Activated CD8-positive, alpha-beta memory T cell treated with anti-CD3 and anti-CD28 coated beads, Interleukin-2, amount 50 U/mL, for 24 hours (primary cell): ENCODE results near the gene SMC1A.
"Not testable (repeated sequence)": the region's sequence is repeated elsewhere in the genome, so short reads cannot be mapped to it uniquely, and the experiment has no call there.

Source experiments
- DNase-seq: peaks from one replicate; pipeline ENCODE4 v3.0.0-alpha.2; 2020; ENCODE audit errors: extremely low read depth

Gene SMC1A

DNA sequence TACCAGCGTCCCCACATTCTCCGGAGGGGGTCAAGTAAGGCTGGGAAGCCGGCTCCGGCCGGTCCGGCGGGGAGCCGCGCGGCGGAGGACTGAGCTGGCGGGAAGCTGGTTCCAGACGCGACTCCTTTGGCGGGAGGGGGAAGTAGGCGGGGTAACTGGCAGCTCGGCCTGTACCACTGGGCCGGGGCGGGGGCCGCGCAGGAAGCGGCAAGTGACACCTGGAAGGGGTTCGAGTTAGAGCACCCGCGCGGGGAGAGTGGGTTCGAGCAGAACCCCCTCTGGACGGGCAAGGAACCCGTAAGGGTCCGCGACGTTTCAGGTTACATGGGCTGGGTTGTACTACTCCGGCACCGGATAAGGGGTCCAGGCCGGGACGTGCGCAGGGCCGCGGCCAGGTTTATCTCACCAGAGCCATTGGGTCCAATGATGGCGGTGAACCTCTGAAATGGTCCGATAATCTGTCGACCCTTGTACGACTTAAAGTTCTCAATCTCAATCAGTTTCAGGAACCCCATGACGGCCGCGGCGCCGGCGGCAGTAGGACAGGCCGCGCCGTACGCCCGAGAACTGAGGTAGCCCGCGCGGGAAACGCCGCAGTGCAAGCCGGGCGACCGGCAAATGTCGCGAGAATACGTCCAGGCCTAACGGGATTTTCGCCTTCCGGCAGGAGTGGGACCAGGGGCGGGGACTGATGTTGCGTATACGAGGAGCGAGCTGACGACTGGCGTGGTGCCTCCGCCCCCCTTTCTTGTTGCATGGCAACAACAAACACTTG lies at the start of gene SMC1A:
Gene SMC1A, minus strand, starts transcription at position 569 of the 775 bp plus-strand sequence. Its CDS starts 54 bp downstream, at position 515.
- DNase-seq: peak; percentile 87

DNA sequence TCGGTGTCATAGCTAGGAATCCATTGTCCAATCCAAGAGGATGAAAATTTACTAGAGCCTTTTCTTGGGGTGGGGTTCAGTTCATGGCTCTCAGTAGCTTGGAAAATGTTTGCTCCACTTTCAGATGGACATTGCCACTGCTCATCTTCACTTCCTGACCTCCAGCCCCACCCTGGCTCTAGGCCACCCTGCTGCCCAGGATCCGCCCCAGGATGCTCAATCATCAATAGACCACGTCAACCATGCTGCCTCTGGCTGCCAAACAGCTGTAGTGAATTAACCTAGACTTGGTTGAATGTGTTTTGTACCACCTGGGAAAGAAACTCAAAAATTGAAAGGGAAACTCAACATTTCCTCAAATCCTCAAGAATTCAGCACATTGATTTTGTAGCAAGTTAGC lies 48.9 kb upstream of the SMC1A start:
- DNase-seq: no peak

DNA sequence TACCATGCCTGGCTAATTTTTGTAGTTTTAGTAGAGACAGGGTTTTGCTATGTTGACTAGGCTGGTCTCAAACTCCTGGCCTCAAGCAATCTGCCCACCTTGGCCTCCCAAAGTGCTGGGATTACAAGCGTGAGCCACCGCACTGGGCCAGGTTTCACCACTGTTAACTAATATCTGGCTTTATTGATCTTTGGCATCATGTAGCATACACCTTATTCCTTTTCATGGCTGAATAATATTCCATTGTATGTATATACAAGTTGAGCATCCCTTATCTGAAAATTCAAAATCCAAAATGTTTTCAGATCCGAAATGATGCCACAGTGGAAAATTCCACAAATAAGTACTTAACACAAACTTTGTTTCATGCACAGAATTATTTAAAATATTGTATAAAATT lies 46.2 kb upstream of the SMC1A start:
- not testable (repeated sequence) for DNase-seq

DNA sequence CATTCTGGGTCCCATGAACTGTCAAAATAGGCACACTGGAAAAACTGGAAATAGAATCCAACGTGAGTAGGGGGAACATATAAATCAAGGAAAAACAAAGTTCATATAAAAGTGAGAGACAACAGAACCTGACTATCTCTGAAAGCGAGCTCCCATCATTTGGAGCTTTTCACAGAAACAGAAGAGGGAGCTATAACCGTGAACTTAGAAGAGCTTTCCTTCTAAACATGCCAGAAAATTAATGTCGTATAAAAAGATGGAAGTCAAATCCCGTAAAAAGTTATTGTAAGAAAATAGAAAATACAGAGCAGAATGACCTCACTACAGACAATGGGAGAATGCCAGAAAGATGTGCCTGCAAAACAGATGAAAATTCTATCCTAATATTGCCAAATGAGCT lies 35.6 kb upstream of the SMC1A start:
- no peak for DNase-seq

DNA sequence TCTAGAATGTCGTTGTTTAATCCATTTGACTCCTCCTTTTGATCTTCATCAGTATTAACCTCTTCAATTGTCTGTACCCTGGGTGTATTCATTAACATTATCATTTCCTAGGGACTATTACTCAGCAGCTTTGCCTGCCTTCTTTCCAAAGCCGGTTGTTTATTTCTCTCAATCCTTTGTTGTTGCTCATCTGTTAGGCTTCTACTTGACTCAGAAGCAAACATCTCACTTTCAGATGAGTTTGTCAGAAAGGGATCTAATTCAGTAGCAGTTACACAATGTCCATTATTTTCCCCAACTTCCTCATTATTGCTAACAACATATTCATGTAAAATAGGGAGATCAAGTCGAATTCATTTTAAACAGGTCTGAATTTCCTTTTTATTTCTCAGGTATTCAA lies 33.8 kb upstream of the SMC1A start:
- no peak for DNase-seq

DNA sequence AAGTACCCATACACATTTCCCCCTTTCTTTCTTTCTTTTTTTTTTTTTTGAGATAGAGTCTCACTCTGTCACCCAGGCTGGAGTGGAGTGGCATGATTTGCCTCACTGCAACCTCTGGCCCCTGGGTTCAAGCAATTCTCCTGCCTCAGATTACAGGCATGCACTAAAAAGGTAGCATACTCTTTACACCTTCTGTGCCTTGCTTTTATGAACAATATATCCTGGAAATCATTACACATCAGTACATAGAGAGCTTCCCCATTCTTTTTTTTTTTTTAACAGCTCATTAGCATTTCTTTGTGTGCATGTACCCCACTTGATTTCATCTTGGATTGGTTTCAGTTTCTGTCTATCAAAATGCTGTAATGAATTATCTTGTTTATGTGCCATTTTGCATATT lies 30.4 kb upstream of the SMC1A start:
- no peak for DNase-seq

DNA sequence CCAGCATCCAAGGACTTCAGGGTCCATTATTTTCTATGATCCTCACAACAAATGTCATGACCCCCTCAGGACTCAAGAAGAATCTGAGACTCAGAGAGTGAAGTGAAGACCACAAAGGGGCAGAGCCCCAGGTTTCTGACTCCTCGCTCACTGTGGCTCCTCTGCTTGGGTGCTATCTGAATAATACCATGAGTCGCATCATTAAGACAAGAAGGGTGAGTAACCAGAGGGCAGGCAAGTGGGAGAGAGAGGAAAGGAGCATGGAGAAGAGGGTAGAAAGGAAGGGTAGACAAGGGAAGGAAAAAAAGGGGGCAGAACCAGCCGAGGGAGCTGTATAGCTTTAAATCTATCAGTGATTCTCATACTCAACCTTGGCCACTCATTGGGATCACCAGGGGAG lies 27.2 kb upstream of the SMC1A start:
- no peak for DNase-seq

DNA sequence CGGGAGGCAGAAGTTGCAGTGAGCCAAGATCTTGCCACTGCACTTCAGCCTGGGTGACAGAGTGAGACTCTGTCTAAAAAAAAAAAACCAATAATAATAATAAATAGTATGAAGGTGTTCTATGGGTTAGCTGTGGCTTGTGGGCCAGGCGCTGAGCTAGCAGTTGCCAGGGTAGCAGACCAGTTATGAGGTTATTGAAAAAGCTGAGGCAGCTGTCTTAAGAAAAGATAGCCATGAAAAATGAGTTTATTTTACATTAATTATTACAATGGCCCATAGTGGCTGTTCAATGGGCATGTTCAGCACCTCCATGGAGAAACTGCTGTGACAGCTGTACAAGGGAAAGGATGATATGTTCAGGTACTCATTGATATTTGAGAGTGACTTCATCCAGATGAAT lies 25.0 kb upstream of the SMC1A start:
- DNase-seq: no peak

DNA sequence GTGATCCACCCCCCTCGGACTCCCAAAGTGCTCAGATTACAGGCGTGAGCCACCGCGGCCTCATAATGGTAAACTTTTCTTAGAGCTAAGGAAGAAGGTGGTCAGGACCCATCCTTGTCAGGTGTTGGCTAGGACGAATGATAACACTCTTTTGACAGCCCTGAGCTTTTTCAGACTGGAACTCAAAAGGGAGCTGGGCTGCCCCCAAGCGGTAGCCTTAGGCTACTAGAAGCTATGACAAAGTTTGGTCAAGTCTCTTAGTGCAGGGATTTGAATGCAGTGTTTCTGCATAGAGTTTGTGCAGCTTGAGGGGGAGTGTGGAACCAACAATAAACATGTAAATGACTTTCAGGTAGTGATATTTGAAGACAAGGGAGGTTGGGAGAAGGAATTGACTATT lies 23.5 kb upstream of the SMC1A start:
- DNase-seq: no peak

DNA sequence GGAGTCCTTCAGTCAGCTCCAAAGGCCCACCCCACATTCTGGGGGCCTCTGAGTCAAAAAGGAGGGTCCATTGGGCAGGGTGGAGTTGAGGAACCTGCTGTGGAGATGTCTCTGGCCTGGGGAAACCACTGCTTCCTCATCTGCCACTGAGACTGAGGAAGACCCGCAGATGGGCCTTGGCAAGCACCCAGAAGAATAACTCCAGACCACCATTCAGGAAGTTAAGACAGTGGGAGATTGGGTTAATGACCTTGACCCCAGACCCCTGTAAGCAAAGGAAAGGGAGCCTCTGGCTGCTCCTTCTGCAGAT lies 19.8 kb upstream of the SMC1A start:
- DNase-seq: no peak

DNA sequence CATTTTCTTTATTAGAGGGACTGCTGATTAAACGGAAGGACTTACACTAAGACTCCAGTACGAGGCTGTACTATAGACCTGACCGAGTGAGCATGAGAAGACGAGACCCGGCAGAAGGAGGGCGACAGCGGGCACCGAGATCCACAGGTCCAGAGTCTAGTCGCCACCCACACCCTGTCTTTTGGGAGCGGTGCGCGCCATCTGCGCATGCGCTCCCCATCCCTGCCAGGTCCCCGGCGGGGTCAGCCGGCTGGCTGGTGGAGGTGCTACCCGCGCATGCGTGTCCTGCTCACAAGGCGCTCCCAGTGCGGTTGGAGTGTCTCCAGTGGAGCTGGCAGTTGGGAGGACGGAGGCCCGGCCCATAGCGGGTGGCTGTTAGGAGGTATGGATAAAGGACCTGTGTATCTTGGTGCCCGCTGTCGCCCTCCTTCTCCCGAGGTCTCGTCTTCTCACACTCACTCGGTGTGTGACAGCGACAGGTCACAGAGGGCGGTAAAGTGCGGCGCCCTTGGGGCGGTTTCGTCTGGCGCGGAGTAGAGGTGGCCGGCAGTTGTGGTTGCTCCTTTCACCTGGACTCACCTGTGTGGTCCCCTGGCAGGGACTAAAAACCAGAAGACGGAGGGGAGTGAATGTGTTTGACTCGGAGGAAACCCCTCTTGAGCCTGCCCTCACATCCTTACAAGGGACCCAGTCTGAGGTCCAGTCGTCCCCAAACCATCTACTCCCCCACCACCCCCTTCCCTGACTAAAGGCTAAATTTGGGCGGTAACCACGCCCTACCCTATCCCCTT lies 19.3 kb upstream of the SMC1A start:
- peak; percentile 27 for DNase-seq

DNA sequence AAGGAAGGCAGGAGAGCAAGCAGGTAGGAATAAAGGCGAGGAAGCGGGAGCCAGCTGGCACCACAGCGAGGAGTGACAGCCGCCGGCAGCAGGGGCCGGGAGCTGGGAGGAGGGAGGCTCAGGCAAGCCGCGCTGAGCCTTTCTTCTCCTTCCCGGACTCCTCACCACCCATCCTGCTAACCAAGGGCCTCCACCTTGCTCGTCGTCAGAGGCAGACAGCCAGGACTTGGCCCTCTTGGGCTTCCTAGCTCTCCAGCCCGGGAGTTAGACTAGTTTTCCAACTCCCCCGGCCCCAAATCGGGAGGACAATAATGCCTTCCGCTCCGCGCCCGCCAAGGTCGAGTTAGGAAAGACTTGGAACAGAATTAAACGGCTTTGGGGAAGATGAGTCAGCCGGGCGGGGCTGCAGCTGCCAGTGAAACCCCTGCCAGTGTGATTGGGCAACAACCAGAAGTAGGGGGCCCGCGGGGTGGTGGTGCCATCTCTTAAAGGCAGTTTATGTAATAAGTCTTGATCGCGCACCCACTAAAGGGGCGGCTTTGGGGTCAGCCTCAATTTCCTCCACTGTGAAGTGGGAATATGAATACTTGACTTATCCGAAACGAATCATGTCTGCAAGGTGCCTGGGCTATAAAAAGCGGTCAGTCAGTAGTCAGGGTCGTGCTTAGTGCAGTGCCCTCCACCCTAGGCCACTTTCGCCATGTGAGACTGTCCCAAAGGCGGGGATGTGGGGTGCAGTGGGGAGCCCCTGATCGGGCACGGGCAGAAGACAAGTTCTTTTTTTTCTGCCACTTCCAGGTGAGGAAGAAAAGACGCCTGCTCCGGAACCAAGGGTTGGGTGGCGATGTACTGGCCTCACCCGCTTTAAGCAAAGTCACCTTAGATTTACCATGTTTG lies 18.4 kb upstream of the SMC1A start:
- DNase-seq: no peak

DNA sequence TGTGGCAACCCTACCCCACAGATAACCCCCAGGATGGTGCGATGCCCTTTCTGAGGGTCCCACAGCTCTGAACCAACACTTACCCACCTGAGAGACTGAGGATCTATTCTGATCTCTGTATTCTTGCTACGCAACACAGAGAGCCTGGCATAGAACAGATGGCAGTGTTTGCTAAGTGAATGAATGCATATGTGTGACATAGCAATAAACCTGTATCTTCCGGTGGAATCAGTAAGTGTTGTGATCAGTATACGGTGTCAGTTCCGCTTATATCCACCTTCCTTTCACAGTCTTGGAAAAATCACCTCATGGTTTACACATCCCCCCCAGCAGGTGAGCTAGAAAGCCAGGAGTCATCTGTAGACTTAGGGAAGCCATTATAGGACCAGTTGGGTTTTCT lies 17.6 kb upstream of the SMC1A start:
- no peak for DNase-seq

DNA sequence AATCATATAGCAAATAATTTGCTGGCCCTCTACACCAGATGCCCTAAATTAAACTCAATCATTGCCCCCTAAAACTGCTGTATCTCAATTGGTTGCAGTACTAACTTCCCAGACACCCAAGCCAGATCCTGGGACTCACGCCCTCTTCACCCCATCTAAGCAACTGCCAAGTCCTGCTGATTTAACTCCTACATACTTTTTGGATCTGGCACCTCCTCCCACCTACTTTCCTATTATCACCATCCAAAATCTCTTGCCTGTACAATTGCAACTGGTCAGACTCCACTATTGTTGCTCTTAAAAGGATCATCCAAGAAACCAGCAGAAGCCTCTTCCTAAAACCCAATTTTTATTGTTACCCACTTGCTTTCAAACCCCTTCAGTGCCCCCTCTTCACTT lies 16.4 kb upstream of the SMC1A start:
- DNase-seq: no peak

DNA sequence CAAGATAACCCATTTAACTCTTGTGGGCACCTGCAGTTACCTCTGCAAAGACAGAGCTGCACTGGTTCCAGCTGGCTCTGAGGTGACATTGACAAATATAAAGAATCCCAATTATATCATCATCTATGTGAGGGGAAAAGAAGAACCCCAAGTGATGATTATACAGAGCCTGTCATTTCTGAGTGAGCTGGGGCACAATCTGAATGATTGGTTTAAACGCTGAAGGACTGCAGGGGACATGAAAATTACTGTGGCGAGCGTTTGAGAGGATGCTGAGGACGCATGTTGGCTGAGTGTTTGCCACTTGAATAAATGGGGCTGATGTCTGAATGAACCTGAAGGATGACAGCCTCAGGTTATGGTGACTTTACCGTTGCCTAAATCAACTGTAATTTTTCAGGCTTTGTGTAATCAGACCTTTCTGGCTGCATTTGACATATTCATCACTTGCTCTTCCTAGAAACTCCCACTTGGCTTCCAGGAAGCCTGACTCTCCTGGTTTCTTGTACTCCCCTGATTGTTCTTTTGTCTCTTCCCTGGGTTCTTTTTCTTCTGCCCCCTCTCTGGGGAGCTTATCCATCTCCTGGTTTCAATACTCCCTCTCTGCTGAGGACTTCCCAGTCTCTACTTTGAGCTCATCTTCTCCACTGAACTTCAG lies 15.8 kb upstream of the SMC1A start:
- DNase-seq: no peak

DNA sequence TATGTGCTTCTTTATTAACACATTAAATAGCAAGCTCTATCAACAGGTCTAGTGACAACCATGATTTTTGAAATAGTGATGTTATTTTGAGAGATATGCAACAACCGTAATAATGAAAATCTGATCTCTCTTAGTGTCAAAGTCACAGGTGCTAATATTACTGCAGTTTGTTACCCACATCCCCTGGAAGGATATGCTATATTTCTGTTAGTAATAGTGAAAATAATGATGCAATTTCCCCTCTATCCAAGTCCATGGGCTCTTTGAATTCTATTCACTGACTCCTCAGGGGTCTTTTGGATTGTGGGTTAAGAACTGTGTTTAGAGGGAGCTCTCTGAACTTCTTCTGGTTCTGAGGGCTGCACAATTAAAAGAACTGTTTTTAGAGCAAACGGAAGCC lies 14.8 kb upstream of the SMC1A start:
- DNase-seq: no peak

DNA sequence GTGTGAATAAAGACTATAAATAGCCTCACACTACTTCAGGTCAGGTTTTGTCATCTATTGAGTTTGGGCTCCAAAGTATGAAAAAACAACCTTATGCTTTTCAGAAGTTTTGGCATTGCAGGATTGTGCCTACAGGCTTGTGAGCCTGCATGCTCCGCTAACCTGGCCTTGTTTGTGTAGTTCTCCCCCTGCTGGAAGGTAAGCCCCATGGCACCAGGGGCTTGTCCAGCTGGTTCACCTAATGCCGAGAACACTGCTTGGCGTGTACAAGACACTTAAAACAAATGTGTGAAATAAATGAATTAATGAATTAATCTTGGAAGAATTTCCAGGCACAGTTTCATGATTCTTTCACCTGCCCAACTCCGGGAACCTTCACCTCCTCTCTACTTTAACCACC lies 13.5 kb upstream of the SMC1A start:
- peak; percentile 19 for DNase-seq

DNA sequence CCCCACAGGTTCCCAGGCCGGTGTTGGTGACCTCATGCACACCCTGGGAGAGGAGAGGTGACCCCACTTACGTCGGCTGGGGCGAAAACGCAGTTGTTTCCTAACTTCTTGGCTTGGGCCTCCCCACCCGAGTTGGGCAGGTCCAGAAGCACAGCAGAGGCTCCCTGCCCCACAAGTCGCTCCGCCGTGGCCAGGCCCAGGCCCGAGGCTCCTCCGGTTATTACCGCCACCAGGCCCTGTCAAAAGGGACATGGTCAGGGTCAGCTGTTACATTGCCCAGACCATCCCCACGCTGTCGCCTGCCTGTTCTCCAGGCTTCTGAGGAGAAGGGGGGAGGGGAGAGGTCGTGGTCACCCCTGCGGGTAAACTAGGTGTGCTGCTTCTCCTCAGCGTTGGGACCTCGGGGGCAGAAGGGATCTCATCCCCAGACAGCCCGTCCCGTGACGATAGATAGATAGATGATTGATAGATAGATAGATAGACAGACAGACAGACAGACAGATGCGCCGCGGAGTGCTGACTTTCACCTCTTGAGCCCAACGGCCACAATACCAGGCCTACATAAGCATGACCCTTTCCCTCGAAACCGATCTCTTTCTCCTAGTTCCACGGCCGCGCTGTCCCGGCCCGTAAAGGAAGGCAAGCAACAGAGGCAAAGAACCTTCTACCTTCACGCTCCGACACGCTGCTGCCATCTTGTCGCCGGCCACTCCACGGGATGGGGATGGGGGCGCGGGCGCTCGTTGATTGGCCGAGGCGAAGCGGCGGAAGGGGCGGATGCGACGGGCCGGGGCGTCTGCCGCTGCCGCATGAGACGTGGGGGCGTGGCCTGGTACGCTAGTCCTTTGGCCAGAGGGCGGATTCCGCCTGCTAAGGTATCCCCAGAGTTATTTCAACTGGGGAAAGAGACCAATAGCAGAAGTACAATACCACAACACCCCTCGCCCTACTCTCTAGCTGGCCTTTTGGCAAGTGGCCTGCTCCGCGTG lies 11.5 kb upstream of the SMC1A start, which contains the start of gene HSD17B10:
Gene HSD17B10, minus strand, starts transcription at position 720 of the 989 bp plus-strand sequence. Its CDS starts 25 bp downstream, at position 695.
- DNase-seq: peak; percentile 62

DNA sequence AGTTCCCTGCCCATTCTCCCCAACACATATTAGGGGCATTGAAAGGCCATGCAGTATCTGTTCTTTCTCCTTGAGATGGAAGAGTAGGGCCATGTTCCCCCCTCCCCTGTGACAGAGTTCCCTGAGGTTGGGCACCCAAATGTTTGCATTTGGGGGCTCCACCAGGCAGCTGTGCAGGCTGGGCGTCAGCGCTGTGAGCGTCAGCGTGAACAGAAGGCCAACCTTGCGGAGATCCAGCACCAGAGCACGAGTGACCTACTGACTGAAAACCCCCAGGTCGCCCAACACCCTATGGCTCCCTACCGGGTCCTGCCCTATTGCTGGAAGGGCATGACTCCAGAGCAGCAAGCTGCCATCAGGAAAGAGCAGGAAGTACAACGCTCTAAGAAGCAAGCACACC lies 7.8 kb upstream of the SMC1A start:
- DNase-seq: no peak

DNA sequence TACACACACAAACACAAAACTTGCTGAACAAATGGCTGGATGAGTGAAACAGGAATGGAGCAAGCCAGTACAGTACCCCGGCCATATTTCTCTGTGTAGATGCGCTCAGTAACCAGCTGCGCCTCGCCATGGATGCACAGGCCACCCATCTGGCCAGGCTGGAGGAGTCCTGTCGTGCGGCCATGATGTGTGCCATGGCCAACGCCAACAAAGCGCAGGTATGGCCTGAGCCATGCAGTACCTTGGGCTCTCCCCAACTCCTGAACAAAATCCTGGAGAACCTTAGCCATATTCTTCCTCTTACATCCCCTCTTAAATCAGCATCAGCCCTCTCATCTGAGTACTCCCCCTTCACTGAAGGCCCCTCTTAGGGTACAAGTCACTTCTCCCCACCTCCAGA lies 7.3 kb upstream of the SMC1A start:
- DNase-seq: no peak
